Measurements from ENCODE around the gene AGMO.
"Not testable (repeated sequence)": the region's sequence is repeated elsewhere in the genome, so short reads cannot be mapped to it uniquely, and the experiment has no call there.

AGMO gene

DNA sequence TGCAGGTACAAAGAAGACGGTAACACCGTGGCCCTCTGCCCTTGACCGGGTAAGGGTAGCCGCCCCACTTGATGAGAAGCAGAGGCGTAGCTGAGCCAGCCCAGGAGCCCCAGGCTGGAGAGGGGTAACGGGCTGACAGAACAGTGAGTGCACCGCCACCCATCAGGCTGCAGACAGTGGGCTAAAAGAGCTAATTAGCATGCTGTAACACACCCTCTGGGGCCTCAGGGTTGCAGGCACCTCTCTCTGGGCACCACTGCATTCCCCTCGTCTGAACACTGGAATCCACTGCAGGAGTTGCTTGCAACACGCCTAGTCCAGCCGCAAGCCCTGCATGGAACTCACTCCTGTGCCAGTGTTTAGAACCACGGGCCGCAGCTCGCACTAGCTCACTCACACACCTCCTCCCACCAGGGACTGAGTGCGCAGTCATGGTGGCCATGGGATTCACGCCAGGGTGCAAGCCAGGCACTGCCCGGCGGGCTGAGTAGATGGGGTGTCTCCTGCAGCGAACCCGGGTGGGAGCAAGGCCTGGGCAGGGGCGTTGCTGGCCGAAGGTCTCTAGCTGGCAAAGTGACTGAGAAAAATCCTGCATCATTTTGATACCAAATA, 36.1 kb downstream of the AGMO start:
- Histone ChIP-seq H3K9me3 (replicated peaks; ENCODE audit: low read length) (no peaks in the 10 kb centered on the region), H3K4me3 (ENCODE audit: low read length) (no peak overlapping the region), H3K4me2 (ENCODE audit: low read length) (no peak overlapping the region), H3K4me1 (ENCODE audit: control insufficient read depth, insufficient read depth, low read length) (no peaks in the 10 kb centered on the region), H3K9ac (ENCODE audit: low read depth, low read length) (no peak overlapping the region), H3K36me3 (ENCODE audit: insufficient read depth, low read length) (no peaks in the 10 kb centered on the region), H3K27me3 (ENCODE audit: control insufficient read depth, insufficient read depth, low read length) (no peaks in the 10 kb centered on the region)

DNA sequence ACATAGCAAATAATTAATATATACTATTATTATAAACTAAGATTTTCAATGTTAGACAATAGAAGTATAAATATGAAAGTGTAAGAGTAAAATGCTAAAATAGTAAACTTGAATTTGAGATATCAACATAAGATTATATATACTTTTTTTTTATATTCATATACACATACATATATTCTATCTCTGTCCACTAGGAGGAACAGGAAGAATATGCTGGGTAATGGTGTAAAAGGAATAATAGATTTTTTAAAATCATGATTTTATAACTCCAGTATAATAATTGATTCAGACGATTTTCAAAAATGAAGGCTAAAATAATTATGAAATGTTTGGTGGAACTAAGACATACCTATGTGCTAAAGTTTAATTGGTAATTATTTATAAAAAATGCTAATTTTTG, 37.7 kb downstream of the AGMO start:
- Histone ChIP-seq H3K4me3 (ENCODE audit: low read length) (no peak overlapping the region), H3K4me1 (ENCODE audit: control insufficient read depth, insufficient read depth, low read length) (no peaks in the 10 kb centered on the region), H3K36me3 (ENCODE audit: insufficient read depth, low read length) (no peaks in the 10 kb centered on the region), H3K4me2 (ENCODE audit: low read length) (no peak overlapping the region), H3K9me3 (replicated peaks; ENCODE audit: low read length) (no peaks in the 10 kb centered on the region), H3K9ac (ENCODE audit: low read depth, low read length) (no peak overlapping the region), H3K27me3 (ENCODE audit: control insufficient read depth, insufficient read depth, low read length) (no peaks in the 10 kb centered on the region)

- peaks cover 22% of the 10 kb centered on the region for H3K4me1 ChIP-seq (ENCODE audit: control insufficient read depth, insufficient read depth, low read length)
- H3K9ac ChIP-seq (ENCODE audit: low read depth, low read length); H3K9me3 ChIP-seq (replicated peaks; ENCODE audit: low read length): not testable (repeated sequence)
Measured at GRCh38 chr7:15517865-15518264, 44.0 kb downstream of the AGMO start.

GRCh38 chr7:15515252-15515651, 46.6 kb downstream of the AGMO start:
- Histone ChIP-seq H3K4me3 (ENCODE audit: low read length) (peak overlapping the region; percentile 21), H3K4me2 (ENCODE audit: low read length) (peak overlapping the region; percentile 62)

More at GRCh38 chr7:15517865-15518264, 44.0 kb downstream of the AGMO start:
- H3K36me3 ChIP-seq (ENCODE audit: insufficient read depth, low read length); H3K4me2 ChIP-seq (ENCODE audit: low read length); H3K27me3 ChIP-seq (ENCODE audit: control insufficient read depth, insufficient read depth, low read length); H3K4me3 ChIP-seq (ENCODE audit: low read length): not testable (repeated sequence)

GRCh38 chr7:15508258-15508657, 53.6 kb downstream of the AGMO start:
- H3K9me3 ChIP-seq (replicated peaks; ENCODE audit: low read length) = no peaks in the 10 kb centered on the region
- peak overlapping the region; percentile 28 for H3K4me2 ChIP-seq (ENCODE audit: low read length)
- no peaks in the 10 kb centered on the region for H3K36me3 ChIP-seq (ENCODE audit: insufficient read depth, low read length)
- H3K9ac ChIP-seq (ENCODE audit: low read depth, low read length) = no peak overlapping the region
- no peaks in the 10 kb centered on the region for H3K27me3 ChIP-seq (ENCODE audit: control insufficient read depth, insufficient read depth, low read length)
- no peak overlapping the region for H3K4me3 ChIP-seq (ENCODE audit: low read length)
- peaks cover 33% of the 10 kb centered on the region for H3K4me1 ChIP-seq (ENCODE audit: control insufficient read depth, insufficient read depth, low read length)

More at GRCh38 chr7:15515252-15515651, 46.6 kb downstream of the AGMO start:
- no peaks in the 10 kb centered on the region for H3K36me3 ChIP-seq (ENCODE audit: insufficient read depth, low read length)
- H3K9me3 ChIP-seq (replicated peaks; ENCODE audit: low read length) = no peaks in the 10 kb centered on the region
- H3K27me3 ChIP-seq (ENCODE audit: control insufficient read depth, insufficient read depth, low read length) = no peaks in the 10 kb centered on the region
- peak overlapping the region; percentile 20 for H3K9ac ChIP-seq (ENCODE audit: low read depth, low read length)
- H3K4me1 ChIP-seq (ENCODE audit: control insufficient read depth, insufficient read depth, low read length) = peaks cover 22% of the 10 kb centered on the region

GRCh38 chr7:15507708-15508107, 54.1 kb downstream of the AGMO start:
- Histone ChIP-seq H3K4me3 (ENCODE audit: low read length) (no peak overlapping the region), H3K4me1 (ENCODE audit: control insufficient read depth, insufficient read depth, low read length) (peaks cover 38% of the 10 kb centered on the region), H3K9ac (ENCODE audit: low read depth, low read length) (no peak overlapping the region)

DNA sequence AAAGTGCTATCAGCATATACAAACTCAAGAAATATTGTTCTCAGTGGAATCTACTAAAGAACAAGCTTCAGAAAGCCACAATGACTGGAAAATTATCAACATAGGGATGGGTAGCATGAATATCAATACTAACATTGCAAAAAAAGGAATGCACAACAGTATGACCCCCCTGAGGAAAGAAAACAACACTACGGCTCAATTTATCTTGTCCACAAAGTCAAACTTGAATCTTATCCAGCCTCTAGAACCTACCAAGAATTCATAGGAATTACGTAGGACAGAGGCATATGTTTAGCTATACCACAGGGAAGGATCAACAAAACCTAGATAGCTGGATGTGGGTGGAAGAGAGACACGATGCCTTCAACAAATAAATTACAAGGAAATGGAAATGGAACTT, 54.6 kb downstream of the AGMO start:
- H3K4me3 ChIP-seq (ENCODE audit: low read length) = no peak overlapping the region
- H3K36me3 ChIP-seq (ENCODE audit: insufficient read depth, low read length) = no peaks in the 10 kb centered on the region
- H3K9ac ChIP-seq (ENCODE audit: low read depth, low read length) = no peak overlapping the region
- peaks cover 38% of the 10 kb centered on the region for H3K4me1 ChIP-seq (ENCODE audit: control insufficient read depth, insufficient read depth, low read length)
- no peak overlapping the region for H3K4me2 ChIP-seq (ENCODE audit: low read length)
- no peaks in the 10 kb centered on the region for H3K9me3 ChIP-seq (replicated peaks; ENCODE audit: low read length)
- no peaks in the 10 kb centered on the region for H3K27me3 ChIP-seq (ENCODE audit: control insufficient read depth, insufficient read depth, low read length)

More at GRCh38 chr7:15507708-15508107, 54.1 kb downstream of the AGMO start:
- Histone ChIP-seq H3K9me3 (replicated peaks; ENCODE audit: low read length) (no peaks in the 10 kb centered on the region), H3K27me3 (ENCODE audit: control insufficient read depth, insufficient read depth, low read length) (no peaks in the 10 kb centered on the region), H3K4me2 (ENCODE audit: low read length) (peak overlapping the region; percentile 28), H3K36me3 (ENCODE audit: insufficient read depth, low read length) (no peaks in the 10 kb centered on the region)

- no peaks in the 10 kb centered on the region for H3K36me3 ChIP-seq (ENCODE audit: insufficient read depth, low read length)
Measured at GRCh38 chr7:15505761-15506160, 56.1 kb downstream of the AGMO start.

DNA sequence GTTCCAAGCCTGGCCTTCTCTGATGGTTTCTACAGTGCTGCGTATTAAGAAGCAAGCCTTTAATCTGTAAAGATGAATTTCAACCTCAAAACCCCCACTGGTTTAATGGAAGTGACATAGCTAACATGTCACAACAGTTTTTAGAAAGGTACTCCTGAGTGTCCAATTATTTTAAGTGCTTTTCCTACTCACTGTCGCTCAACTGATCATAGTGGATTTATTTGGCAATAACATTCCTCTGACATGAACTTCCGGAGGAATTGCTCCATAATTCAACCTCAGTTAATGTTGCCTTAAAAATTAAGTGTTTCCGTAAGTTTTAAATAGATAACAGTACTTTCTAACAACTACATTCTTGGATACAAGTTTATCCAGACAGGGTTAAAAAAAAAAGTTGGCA, 57.5 kb downstream of the AGMO start:
- Histone ChIP-seq H3K4me3 (ENCODE audit: low read length) (no peak overlapping the region), H3K4me1 (ENCODE audit: control insufficient read depth, insufficient read depth, low read length) (peaks cover 38% of the 10 kb centered on the region), H3K9ac (ENCODE audit: low read depth, low read length) (peak overlapping the region; percentile 16), H3K27me3 (ENCODE audit: control insufficient read depth, insufficient read depth, low read length) (no peaks in the 10 kb centered on the region), H3K4me2 (ENCODE audit: low read length) (peak overlapping the region; percentile 14), H3K9me3 (replicated peaks; ENCODE audit: low read length) (no peaks in the 10 kb centered on the region), H3K36me3 (ENCODE audit: insufficient read depth, low read length) (no peaks in the 10 kb centered on the region)

More at GRCh38 chr7:15505761-15506160, 56.1 kb downstream of the AGMO start:
- peaks cover 38% of the 10 kb centered on the region for H3K4me1 ChIP-seq (ENCODE audit: control insufficient read depth, insufficient read depth, low read length)
- H3K4me3 ChIP-seq (ENCODE audit: low read length) = no peak overlapping the region
- H3K9me3 ChIP-seq (replicated peaks; ENCODE audit: low read length) = no peaks in the 10 kb centered on the region
- H3K4me2 ChIP-seq (ENCODE audit: low read length) = no peak overlapping the region
- H3K27me3 ChIP-seq (ENCODE audit: control insufficient read depth, insufficient read depth, low read length) = no peaks in the 10 kb centered on the region
- no peak overlapping the region for H3K9ac ChIP-seq (ENCODE audit: low read depth, low read length)

- peak overlapping the region; percentile 16 for H3K9ac ChIP-seq (ENCODE audit: low read depth, low read length)
- peak overlapping the region; percentile 14 for H3K4me2 ChIP-seq (ENCODE audit: low read length)
- H3K4me1 ChIP-seq (ENCODE audit: control insufficient read depth, insufficient read depth, low read length) = peaks cover 38% of the 10 kb centered on the region
- H3K4me3 ChIP-seq (ENCODE audit: low read length) = no peak overlapping the region
- H3K27me3 ChIP-seq (ENCODE audit: control insufficient read depth, insufficient read depth, low read length) = no peaks in the 10 kb centered on the region
- no peaks in the 10 kb centered on the region for H3K9me3 ChIP-seq (replicated peaks; ENCODE audit: low read length)
- H3K36me3 ChIP-seq (ENCODE audit: insufficient read depth, low read length) = no peaks in the 10 kb centered on the region
Measured at GRCh38 chr7:15503603-15504290, 58.1 kb downstream of the AGMO start.

DNA sequence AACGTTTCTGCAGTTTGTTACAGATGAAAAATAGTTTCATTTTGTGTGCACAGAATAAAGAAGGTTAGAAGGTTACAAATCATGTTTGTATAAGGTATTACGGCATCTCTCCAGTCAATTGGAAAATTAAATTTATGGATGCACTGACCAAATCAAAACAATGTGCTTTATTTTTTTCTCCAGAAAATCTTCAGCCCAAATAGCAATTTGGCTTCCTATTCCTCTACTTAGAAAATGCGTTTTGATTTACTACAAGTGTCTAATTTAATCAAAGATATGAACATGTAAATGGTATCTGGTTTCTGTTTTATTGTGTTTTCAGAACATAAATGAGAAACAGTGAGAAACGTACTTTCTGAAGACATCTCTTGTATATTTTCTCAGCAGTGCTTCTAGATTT, 63.4 kb downstream of the AGMO start:
- no peak overlapping the region for H3K4me2 ChIP-seq (ENCODE audit: low read length)
- no peaks in the 10 kb centered on the region for H3K27me3 ChIP-seq (ENCODE audit: control insufficient read depth, insufficient read depth, low read length)
- peaks cover 7% of the 10 kb centered on the region for H3K4me1 ChIP-seq (ENCODE audit: control insufficient read depth, insufficient read depth, low read length)
- H3K36me3 ChIP-seq (ENCODE audit: insufficient read depth, low read length) = no peaks in the 10 kb centered on the region
- H3K9me3 ChIP-seq (replicated peaks; ENCODE audit: low read length) = no peaks in the 10 kb centered on the region
- H3K4me3 ChIP-seq (ENCODE audit: low read length) = no peak overlapping the region
- H3K9ac ChIP-seq (ENCODE audit: low read depth, low read length) = no peak overlapping the region

DNA sequence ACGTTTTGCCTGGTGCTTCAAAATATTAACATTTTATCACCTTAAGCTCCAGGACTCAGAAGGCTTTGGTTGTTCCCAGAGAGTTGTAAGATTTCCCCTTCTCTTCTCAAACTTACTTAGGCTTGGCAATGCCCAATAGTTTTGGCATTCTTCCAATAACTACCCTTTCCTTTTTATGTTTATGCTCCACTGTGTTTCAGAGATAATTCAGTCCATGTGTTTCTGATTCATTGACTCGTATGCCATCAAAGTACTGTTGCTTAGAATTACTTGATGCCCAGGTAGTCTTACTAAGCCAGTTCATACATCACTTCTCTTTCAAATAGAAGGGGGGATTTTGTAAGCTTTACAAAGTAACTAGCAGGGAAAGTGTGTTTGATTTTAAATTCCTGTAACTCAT, 66.6 kb downstream of the AGMO start:
- Histone ChIP-seq H3K9me3 (replicated peaks; ENCODE audit: low read length) (no peaks in the 10 kb centered on the region), H3K4me1 (ENCODE audit: control insufficient read depth, insufficient read depth, low read length) (no peaks in the 10 kb centered on the region), H3K4me3 (ENCODE audit: low read length) (no peak overlapping the region), H3K36me3 (ENCODE audit: insufficient read depth, low read length) (no peaks in the 10 kb centered on the region), H3K9ac (ENCODE audit: low read depth, low read length) (no peak overlapping the region), H3K4me2 (ENCODE audit: low read length) (no peak overlapping the region), H3K27me3 (ENCODE audit: control insufficient read depth, insufficient read depth, low read length) (no peaks in the 10 kb centered on the region)
